RWPE1 (cell line): ENCODE data around the gene ADAM12.

Experiments
- CTCF ChIA-PET: fragments of 350-600 bp; sonication (Branson Sonifier 250); formaldehyde crosslinking; extraction: SDS; loops from one replicate; lab custom pipeline; 2021; lab: Yijun Ruan, JAX
- POLR2A ChIA-PET: fragments of 400-600 bp; formaldehyde crosslinking; extraction: SDS; loops from one replicate; lab custom pipeline; 2020; ENCODE audit warnings: antibody characterized with exemption; ENCODE audit not compliant: low non-redundant PET; lab: Yijun Ruan, JAX
- DNase-seq: peaks from one replicate; pipeline ENCODE4 v3.0.0; 2012; ENCODE audit warnings: low spot score
- H3K27ac ChIP-seq: fragments of 450-650 bp; 2 replicates; pipeline ENCODE4 v1.5.1; 2017
- TF ChIP-seq, protein P1 (sequence below): fragments of 450-650 bp; conservative IDR thresholded peaks from 2 replicates; pipeline ENCODE4 v1.5.1; 2017; ENCODE audit warnings: low read depth, mild to moderate bottlenecking

The ADAM12 gene

DNA sequence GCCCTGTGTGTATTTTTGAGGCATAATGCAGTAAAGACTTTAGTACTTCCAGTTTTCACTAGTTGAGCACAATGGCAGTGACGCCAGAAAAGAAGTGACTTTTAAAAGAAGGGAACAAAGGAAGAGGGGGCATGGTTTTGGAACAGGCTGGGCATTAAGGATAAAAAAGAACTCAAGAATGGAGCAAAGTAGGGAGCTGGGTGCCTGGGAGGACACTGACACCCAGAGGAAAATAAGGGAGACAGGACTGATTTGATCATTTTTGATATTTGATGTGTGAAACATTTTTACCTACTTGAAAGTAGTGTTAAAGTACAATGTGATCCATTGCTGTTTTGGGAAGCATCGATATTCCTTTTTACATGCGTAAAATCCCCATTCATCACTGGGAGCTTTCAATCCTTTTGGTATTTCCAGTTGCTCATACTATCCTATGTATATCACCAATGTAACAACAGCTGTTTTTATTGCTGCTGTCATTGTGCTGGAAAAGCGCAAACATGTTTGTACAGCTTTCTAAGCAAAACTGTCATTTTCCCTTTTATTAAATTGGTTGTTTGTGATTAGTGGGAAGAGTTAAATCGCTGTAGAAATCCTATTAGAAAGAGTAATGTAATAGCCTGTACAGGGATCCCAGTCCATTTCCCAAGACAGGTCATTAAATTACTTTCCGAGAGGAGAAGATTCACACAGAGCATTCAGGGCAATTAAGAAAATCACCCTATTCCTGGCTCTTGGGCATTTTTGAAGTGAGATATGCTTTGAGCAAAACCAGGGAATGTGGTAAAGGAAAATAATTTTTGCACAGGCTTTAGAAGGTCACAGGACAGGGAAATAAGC is 85.2 kb downstream of the ADAM12 start:
- H3K27ac ChIP-seq, result no peak overlapping the region
- CTCF ChIA-PET, result interaction anchor here (0.7 to 0.8 kb wide), 2 partner anchors 32 to 480 kb away, joined by 3 to 5 read pairs; partner anchors contain the start of genes BCCIP and UROS
- no peak for DNase-seq
- TF ChIP-seq, protein P1, sequence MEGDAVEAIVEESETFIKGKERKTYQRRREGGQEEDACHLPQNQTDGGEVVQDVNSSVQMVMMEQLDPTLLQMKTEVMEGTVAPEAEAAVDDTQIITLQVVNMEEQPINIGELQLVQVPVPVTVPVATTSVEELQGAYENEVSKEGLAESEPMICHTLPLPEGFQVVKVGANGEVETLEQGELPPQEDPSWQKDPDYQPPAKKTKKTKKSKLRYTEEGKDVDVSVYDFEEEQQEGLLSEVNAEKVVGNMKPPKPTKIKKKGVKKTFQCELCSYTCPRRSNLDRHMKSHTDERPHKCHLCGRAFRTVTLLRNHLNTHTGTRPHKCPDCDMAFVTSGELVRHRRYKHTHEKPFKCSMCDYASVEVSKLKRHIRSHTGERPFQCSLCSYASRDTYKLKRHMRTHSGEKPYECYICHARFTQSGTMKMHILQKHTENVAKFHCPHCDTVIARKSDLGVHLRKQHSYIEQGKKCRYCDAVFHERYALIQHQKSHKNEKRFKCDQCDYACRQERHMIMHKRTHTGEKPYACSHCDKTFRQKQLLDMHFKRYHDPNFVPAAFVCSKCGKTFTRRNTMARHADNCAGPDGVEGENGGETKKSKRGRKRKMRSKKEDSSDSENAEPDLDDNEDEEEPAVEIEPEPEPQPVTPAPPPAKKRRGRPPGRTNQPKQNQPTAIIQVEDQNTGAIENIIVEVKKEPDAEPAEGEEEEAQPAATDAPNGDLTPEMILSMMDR, result no peak
- POLR2A ChIA-PET, result no interaction called here

DNA sequence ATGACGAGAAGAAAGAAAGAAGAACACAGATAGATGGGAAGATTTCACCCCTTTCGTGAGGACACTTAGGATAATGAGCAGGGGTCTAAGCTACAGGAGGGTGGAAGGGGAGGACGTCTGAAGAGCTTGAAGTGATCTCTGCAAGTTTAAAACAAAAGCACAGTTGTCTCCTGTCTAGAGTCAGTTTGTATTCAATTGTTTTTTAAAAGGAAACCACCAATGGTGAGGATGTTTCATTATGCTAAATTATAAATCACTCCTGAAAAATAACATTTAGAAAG is 85.9 kb downstream of the ADAM12 start:
- CTCF ChIA-PET, result interaction anchor here (0.7 kb wide), 1 partner anchor 479 kb away, joined by 3 read pairs; the partner anchor contains the start of genes BCCIP and UROS
- POLR2A ChIA-PET, result no interaction called here
- DNase-seq, result no peak
- TF ChIP-seq, protein P1, result no peak
- H3K27ac ChIP-seq, result no peak overlapping the region

DNA sequence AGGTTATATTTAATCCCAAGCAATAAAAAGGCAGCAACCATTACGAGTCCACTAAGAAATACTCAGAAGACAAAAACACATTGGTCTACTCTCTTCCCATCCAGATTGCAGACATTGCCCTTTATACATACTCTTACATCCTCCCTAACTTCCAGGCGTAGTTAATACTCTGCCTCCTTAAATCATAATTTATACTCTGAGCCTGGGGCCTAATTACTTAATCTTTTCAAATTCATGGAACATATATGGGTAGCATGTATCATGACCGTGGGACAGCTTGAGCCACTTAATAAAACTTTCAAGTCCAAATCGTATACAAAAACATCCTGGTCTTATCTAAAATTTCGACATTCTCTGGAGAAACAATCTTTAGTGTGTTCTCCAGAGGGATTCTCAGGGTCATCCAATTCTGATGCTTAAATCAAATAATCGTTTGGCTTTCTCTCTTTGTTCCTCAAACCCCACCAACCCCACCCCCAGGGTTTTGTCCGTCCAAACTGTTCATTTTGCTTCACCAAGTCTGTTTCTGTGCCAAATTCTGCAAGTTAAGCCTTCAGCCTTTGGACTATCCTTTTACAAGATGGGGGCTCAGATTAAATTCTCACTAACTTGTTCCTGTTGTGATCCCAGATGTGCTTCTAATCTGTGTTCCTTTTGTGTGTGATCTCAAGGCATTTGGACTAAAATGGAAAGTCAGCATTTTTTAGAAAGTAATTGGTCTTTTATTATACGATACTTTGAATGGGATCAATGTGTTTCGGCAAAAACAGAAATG is 86.4 kb downstream of the ADAM12 start:
- CTCF ChIA-PET, result interaction anchor here (0.7 kb wide), 1 partner anchor 479 kb away, joined by 3 read pairs; the partner anchor contains the start of genes BCCIP and UROS
- H3K27ac ChIP-seq, result no peak overlapping the region
- DNase-seq, result no peak
- POLR2A ChIA-PET, result no interaction called here
- TF ChIP-seq, protein P1, result no peak

DNA sequence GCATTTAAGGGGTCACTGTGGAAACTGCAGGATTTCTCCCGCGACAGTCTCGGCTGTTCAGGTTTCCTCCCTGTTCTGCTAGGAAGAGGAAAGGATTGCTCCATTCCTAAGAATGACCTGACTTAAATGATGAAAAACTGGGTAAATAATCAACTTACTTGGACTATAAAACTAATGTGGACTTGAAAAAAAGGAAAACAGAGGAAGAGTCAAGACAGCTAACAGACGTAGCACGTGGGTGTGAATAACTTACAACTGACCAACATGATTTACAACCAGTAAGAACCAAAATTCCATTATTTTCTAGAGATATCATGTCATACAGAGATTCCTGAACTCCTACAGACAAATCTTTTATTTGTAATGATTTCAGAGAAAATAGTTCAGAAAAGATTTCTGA is 93.8 kb downstream of the ADAM12 start:
- no peak for DNase-seq
- H3K27ac ChIP-seq, result no peak overlapping the region
- CTCF ChIA-PET, result no interaction called here
- TF ChIP-seq, protein P1, result no peak
- POLR2A ChIA-PET, result no interaction called here

DNA sequence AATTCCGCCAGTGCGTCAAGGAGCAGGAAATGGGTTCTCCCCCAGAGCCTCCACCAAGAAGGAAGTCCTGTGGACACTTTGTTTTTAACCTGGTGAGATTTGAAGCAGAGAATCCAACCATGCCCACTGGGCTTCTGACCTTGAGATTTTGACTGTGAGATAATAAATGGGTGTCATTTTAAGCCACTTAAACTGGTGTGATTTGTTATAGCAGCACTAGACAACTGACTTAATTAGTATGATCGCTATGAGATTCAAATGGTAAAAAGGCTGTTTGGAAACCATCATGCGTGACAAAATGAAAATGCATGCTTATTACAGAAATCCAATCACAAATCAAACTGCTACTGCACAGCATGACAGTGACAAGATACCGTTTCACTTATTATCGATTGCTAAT is 98.0 kb downstream of the ADAM12 start:
- ChIA-PET POLR2A (no interaction called here), CTCF (no interaction called here)
- H3K27ac ChIP-seq, result no peak overlapping the region
- TF ChIP-seq, protein P1, result no peak
- no peak for DNase-seq
